NCI-H187 treated with DMSO at 0.1 percent for 48 hours (cell line): Measurements from ENCODE around the gene PSMB2.

ENCODE experiments used
- DNase-seq: peaks from one replicate; lab custom pipeline; 2025; lab: John Stamatoyannopoulos, UW

The PSMB2 gene

GRCh38 chr1:35556484-35557117 lies 84.7 kb downstream of the PSMB2 start:
- no peak for DNase-seq

DNA sequence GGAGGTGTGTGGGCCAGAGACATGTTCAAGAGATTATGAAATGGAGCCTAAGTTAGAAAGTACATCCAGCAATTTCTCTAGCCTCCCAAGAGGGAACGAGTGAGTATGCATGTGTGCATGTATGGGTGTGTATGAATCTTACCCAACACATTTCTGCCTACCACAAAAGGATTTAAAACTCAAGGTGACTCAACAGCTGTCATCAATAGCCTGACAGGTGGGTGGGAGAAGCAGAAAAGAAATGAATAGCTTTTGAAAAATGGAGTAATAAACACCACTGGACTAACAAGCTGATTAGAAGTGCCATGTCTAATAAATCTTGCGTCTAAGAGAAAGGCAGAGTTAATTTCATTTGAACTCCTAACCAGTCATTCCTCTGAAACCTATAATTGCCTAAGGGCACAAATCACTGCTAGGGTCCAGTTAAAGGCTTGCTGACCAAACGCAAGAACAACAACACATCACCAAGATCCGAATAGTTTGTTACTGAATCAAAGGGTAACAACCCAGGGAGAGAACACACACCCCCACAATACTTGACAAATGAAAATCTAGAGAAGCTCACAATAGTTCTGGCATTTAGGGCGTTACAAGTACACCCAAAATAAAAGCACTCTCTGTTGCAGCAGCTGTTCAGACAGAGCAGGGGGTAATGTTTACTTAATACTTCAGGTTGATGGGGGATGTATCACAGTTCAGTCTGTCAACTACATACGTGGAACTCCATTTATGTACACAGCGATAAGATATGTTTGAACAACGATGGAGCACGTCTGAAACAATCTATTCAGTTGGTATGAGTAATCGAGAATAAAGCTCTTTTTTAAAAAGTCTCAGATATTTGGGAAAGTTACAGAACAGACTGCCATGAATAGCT lies 85.5 kb downstream of the PSMB2 start:
- DNase-seq = no peak

DNA sequence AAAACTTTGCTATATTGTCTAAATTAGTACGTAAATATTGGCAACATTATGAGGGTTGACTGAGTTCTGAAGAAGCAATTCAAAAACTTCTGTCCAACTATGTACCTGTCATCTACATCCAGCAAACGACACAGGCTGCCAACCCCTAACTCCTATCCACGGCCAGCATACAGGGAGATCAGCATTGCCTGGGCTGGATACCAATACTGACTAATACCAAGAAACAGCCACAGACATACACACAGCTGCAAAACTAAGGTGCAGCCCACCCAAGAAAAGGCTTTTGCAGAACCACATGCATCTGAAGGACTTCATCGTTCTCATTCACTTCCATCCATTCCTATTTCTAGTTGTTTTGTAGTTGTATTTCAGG lies 86.1 kb downstream of the PSMB2 start:
- no peak for DNase-seq

DNA sequence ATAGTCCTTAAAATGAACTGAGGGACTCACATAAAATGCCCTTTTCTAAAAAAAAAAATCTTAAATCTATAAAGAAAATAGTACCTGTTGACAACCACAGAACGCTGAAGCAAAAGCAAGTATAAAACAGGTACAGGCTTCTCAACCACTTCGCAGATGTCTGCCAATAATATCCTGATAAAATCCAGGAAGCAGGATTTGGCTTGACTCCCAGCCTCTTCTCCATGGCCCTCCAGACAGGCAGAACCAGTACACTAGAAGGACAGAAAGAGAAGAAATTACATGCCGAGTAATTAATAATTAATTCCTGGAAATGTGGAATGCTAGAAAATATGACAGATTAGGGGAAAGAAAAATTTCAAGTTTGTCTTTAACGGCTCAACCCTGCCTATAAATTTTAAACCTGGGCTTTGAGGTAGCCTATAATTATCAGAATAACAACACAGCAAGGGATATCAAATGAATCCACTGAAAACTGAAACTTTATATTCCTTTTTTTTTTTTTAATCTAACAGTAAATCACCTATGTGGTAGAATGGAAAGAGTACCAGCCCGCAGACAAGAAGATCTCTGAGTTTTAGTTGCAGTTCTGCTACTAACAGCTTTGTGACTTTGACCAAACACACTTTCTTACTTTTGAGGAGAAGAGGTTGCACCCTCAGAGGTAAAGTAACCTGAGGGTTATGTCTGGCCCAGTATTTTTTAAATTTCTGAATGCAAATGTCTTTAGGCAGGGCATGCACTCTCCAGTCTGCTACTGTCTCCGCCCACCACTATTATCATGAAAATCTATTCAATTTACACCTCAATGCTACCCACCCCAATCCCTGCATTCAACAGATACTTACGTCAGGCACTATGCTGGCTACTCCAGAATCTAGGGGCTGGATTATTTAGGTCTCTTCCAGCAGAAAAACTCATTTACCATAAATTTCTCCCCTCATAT lies 86.8 kb downstream of the PSMB2 start:
- DNase-seq = no peak

DNA sequence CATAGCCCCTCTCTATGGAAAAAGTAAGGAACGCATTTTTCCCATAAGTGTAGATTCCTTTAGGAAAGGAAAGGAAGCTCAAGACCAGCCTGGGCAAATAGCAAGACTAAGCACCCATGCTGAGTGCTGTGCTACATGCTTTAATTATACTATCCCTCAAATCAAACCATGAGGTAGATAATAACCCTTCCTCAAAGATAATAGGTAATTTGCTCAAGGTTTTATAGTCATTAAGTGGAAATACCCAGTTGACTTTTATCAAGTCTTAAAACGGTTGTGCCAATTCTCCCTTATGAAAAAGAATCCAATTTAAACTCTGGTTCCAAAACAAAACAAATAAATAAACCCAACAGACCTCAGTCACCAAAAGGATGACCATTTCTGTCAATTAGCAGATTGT lies 87.5 kb downstream of the PSMB2 start:
- no peak for DNase-seq
